Activated B cell treated with CpG ODN at 0.5 μM for 24 hours (primary cell): ENCODE measurements around the gene EEA1. TPM values are rescaled to one million over a fixed set of nuclear protein-coding genes. Genes with fewer than 3 reads are reported as not detected.

Source experiments
- ATAC-seq: fragments of 200-7000 bp; cut with Tn5 transposase; one replicate; pipeline ENCODE4 v1.10.0; 2021; ENCODE audit warnings: low read depth, mild to moderate bottlenecking, moderate library complexity
- CTCF ChIA-PET: fragments of 350-600 bp; sonication (Branson Sonifier 250); formaldehyde crosslinking; loops from one replicate; lab custom pipeline; 2021; ENCODE audit warnings: antibody characterized with exemption; lab: Charles Lee
- POLR2A ChIA-PET: fragments of 350-600 bp; sonication (Branson Sonifier 250); formaldehyde crosslinking; loops from one replicate; lab custom pipeline; 2021; ENCODE audit warnings: antibody characterized with exemption; lab: Charles Lee
- DNase-seq: peaks from one replicate; pipeline ENCODE4 v3.0.0; 2022
- H3K27ac Mint-ChIP-seq: one replicate; pipeline ENCODE4 v1.8.0; 2020; ENCODE audit warnings: mixed read lengths
- H3K27me3 Mint-ChIP-seq: one replicate; pipeline ENCODE4 v1.8.0; 2021; ENCODE audit warnings: mixed read lengths
- H3K36me3 Mint-ChIP-seq: one replicate; pipeline ENCODE4 v1.8.0; 2021; ENCODE audit warnings: low read depth, mixed read lengths
- H3K4me1 Mint-ChIP-seq: one replicate; pipeline ENCODE4 v1.8.0; 2021; ENCODE audit warnings: mixed read lengths
- H3K4me3 Mint-ChIP-seq: one replicate; pipeline ENCODE4 v1.8.0; 2020; ENCODE audit warnings: mild to moderate bottlenecking, mixed read lengths
- H3K9me3 Mint-ChIP-seq: one replicate; pipeline ENCODE4 v1.8.0; 2020; ENCODE audit warnings: mixed read lengths
- intact Hi-C: fragments of 100-400 bp; cut with micrococcal nuclease; formaldehyde crosslinking; loops from one replicate; pipeline ENCODE4 v1.15.1; 2024
- total RNA-seq: library from RNA; stranded (reverse); gene quantifications from 2 replicates; pipeline ENCODE4 v1.2.3, GENCODE V29; 2022
- TF ChIP-seq, protein P1 (sequence below): fragments of 200-600 bp; IDR thresholded peaks from one replicate; pipeline ENCODE4 v1.8.0; 2022; ENCODE audit warnings: antibody characterized with exemption, mild to moderate bottlenecking

EEA1 gene
- total RNA-seq, 1 donor from 2014 or later, result 22.6 TPM

DNA sequence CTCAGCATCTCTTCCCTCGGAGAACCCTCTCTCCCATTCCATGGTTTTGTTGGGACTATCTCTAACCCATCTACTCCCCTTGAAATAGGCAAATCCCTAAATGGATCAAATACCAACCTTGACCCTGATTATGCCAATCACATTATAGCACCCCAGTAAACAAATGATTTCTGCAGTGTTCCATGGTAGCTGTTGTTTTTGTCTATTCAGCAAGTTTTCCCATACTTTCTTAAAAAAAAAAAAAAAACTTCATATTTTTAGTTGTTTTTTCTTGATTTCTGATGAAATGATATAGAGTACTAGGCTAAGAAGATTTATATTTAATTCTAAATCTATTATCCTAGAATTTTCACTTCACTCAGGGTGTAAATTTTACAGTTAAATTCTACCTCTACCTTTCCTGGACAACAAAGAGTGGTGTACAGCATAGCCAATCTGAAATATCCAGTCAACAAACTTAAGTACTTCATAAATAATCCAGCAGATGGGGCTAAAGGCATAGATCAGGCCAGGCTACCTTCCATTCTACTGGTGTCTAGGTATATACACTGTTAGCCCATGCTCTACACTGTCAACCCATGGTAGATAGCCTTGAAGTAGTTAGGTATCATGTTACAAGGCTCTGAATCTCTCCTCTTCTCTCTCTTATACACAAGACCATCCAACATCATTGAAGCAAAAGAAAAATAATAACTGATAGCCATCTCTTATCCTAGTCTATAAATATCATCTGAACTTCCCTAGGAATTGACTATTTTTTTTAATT lies 144.1 kb downstream of the EEA1 start:
- ATAC-seq (peak; percentile 98), DNase-seq (no peak)
- H3K36me3 Mint-ChIP-seq, result peaks cover 36% of the 10 kb centered on the region
- H3K27ac Mint-ChIP-seq, result no peak overlapping the region
- CTCF ChIA-PET, result interaction anchor here (0.6 to 4.4 kb wide), 12 partner anchors 11 to 1317 kb away, joined by 3 to 34 read pairs (median 5); no protein-coding TSS in a partner anchor
- H3K9me3 Mint-ChIP-seq, result no peaks in the 10 kb centered on the region
- intact Hi-C loops, result loop anchor here (1.0 to 10.0 kb wide), 10 partner anchors 142 to 1403 kb away; partner anchors contain the start of genes EEA1, MRPL42 and SOCS2
- H3K4me3 Mint-ChIP-seq, result no peak overlapping the region
- H3K27me3 Mint-ChIP-seq, result no peaks in the 10 kb centered on the region
- TF ChIP-seq, protein P1, sequence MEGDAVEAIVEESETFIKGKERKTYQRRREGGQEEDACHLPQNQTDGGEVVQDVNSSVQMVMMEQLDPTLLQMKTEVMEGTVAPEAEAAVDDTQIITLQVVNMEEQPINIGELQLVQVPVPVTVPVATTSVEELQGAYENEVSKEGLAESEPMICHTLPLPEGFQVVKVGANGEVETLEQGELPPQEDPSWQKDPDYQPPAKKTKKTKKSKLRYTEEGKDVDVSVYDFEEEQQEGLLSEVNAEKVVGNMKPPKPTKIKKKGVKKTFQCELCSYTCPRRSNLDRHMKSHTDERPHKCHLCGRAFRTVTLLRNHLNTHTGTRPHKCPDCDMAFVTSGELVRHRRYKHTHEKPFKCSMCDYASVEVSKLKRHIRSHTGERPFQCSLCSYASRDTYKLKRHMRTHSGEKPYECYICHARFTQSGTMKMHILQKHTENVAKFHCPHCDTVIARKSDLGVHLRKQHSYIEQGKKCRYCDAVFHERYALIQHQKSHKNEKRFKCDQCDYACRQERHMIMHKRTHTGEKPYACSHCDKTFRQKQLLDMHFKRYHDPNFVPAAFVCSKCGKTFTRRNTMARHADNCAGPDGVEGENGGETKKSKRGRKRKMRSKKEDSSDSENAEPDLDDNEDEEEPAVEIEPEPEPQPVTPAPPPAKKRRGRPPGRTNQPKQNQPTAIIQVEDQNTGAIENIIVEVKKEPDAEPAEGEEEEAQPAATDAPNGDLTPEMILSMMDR, result no peak
- H3K4me1 Mint-ChIP-seq, result no peaks in the 10 kb centered on the region
- POLR2A ChIA-PET, result no interaction called here

DNA sequence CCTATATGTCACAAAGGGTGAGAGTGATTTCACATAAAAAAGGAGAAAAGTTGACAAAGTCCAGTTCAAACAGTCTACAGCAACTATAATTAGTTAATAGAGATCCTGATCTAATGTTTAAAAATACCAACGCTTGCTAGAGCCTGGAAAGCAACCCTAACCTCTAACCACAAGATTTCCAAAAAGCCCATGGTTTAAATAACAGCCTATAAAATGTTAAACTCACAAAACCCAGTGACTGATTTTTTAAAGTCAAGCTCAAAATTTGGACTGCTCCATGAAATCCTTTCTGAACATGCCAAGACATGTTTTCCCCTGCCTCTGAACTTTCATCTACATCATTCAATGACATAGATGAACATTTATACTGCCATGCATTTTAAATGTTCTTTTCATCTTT lies 144.7 kb downstream of the EEA1 start:
- no peaks in the 10 kb centered on the region for H3K27me3 Mint-ChIP-seq
- ChIA-PET POLR2A (no interaction called here), CTCF (interaction anchor here (0.6 to 4.4 kb wide), 6 partner anchors 33 to 1318 kb away, joined by 3 to 34 read pairs (median 10); no protein-coding TSS in a partner anchor)
- peaks cover 33% of the 10 kb centered on the region for H3K36me3 Mint-ChIP-seq
- H3K9me3 Mint-ChIP-seq, result no peaks in the 10 kb centered on the region
- DNase-seq, result no peak
- no peak for ATAC-seq
- H3K4me3 Mint-ChIP-seq, result no peak overlapping the region
- no peaks in the 10 kb centered on the region for H3K4me1 Mint-ChIP-seq
- TF ChIP-seq, protein P1, result no peak
- intact Hi-C loops, result loop anchor here (2.0 to 10.0 kb wide), 2 partner anchors 612 to 1190 kb away; no protein-coding TSS in a partner anchor
- H3K27ac Mint-ChIP-seq, result no peak overlapping the region

DNA sequence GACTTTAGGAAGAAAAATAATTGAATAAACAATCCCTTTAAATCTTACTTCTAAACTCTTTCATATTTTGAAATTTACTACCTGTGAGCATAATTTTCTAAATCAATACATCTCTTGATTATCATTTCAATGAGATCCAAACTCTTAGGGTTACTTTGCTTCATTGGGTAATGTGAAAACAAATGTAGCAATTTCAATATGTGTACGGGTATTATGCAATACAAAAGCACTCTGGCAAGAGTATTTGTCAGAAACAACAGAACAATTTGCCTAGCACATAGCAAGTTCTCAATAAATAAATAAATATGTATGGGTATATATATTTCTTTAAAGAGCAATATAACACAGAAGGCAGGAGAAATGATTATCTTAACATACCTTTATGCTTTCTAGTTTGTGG lies 149.2 kb downstream of the EEA1 start:
- no peaks in the 10 kb centered on the region for H3K4me1 Mint-ChIP-seq
- peaks cover 58% of the 10 kb centered on the region for H3K36me3 Mint-ChIP-seq
- no peak overlapping the region for H3K27ac Mint-ChIP-seq
- TF ChIP-seq, protein P1, result no peak
- H3K9me3 Mint-ChIP-seq, result no peaks in the 10 kb centered on the region
- intact Hi-C loops, result loop anchor here (10.0 kb wide), 1 partner anchor 1195 kb away; no protein-coding TSS in a partner anchor
- ChIA-PET POLR2A (no interaction called here), CTCF (no interaction called here)
- ATAC-seq (no peak), DNase-seq (no peak)
- H3K4me3 Mint-ChIP-seq, result no peak overlapping the region
- no peaks in the 10 kb centered on the region for H3K27me3 Mint-ChIP-seq

DNA sequence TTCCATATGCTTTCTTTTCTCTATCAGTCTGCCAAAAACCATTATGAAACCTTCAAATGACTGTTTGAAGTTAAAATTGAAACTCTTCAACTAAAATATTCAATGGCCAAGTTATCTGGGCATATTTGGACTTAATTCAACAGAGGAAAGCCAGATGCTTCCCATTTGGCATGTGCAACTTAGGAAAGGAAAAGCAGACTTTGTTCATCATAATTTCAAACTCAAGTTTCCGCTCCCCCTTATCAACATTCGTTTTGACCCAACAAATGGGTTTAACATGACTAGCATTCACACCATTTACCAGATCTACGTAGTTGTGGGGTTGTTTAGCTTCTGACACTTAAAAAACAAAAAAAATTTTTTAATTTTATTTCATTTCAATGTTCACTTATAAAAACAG lies 150.6 kb downstream of the EEA1 start:
- no peak for DNase-seq
- no peaks in the 10 kb centered on the region for H3K4me1 Mint-ChIP-seq
- H3K4me3 Mint-ChIP-seq, result no peak overlapping the region
- peaks cover 60% of the 10 kb centered on the region for H3K36me3 Mint-ChIP-seq
- no peaks in the 10 kb centered on the region for H3K27me3 Mint-ChIP-seq
- intact Hi-C loops, result no loop called here
- no peak for ATAC-seq
- POLR2A ChIA-PET, result no interaction called here
- CTCF ChIA-PET, result no interaction called here
- TF ChIP-seq, protein P1, result no peak
- no peaks in the 10 kb centered on the region for H3K9me3 Mint-ChIP-seq
- H3K27ac Mint-ChIP-seq, result no peak overlapping the region

DNA sequence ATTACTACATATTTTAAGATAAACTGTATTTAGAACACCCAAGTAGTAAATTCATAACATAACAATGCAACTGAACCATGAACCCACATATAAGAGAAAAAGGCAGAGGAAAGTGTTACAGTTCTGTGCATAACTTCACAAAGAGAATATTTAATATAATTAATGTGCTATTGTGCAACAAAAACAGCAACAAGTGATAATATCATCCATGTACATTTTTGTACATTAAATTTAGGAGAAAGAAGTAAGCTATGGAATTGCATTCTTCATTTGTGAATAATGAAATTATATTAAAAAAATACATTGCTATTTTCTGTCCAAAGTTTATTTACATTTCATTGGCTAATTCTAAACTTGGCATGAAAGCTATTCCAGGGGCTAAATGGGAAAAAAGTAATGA lies 153.7 kb downstream of the EEA1 start:
- intact Hi-C loops, result no loop called here
- H3K4me1 Mint-ChIP-seq, result peaks cover 6% of the 10 kb centered on the region
- TF ChIP-seq, protein P1, result no peak
- DNase-seq (no peak), ATAC-seq (no peak)
- H3K27me3 Mint-ChIP-seq, result no peaks in the 10 kb centered on the region
- CTCF ChIA-PET, result no interaction called here
- H3K27ac Mint-ChIP-seq, result no peak overlapping the region
- peaks cover 52% of the 10 kb centered on the region for H3K36me3 Mint-ChIP-seq
- POLR2A ChIA-PET, result no interaction called here
- no peak overlapping the region for H3K4me3 Mint-ChIP-seq
- H3K9me3 Mint-ChIP-seq, result no peaks in the 10 kb centered on the region
